T-cell (primary cell): ENCODE measurements around the gene LRRN4CL. TPM values are rescaled to one million over a fixed set of nuclear protein-coding genes. Genes with fewer than 3 reads are reported as not detected.
"Not testable (repeated sequence)": the region's sequence is repeated elsewhere in the genome, so short reads cannot be mapped to it uniquely, and the experiment has no call there.

Source experiments
- ATAC-seq, 4 experiments: fragments of 200-7000 bp in 3 of 4; fragments of 150-1000 bp in 1 of 4; cut with Tn5 transposase; replicated peaks in 1 of 4; 1 replicate in 3 of 4; 2 replicates in 1 of 4; pipeline ENCODE4 v1.10.0; 2021; ENCODE audit warnings: moderate library complexity in 3 of 4, mild to moderate bottlenecking in 2 of 4, moderate number of reproducible peaks in 1 of 4
- CTCF ChIA-PET, 2 donors: fragments of 300-600 bp; sonication (Branson Sonifier 250); formaldehyde crosslinking; loops; one replicate each; lab custom pipeline; 2022; ENCODE audit warnings: antibody characterized with exemption in 2 of 2; lab: Charles Lee
- POLR2A ChIA-PET, 2 donors: fragments of 300-600 bp; sonication (Branson Sonifier 250); formaldehyde crosslinking; loops; one replicate each; lab custom pipeline; 2022; ENCODE audit warnings: antibody characterized with exemption in 2 of 2; lab: Charles Lee
- DNase-seq, 35 experiments: peaks; one replicate each; pipeline versions ENCODE4 v3.0.0 to v3.0.0-alpha.2; 2013 to 2023
- H3K27ac ChIP-seq: one replicate; pipeline ENCODE4 v1.5.1; 2013; ENCODE audit warnings: low read length
- H3K27me3 ChIP-seq, 2 experiments: replicated peaks in 1 of 2; 1 replicate in 1 of 2; 2 replicates in 1 of 2; pipeline versions ENCODE4 v1.6.1 to v1.7.0; 2013; ENCODE audit warnings: low read length in 1 of 2, mixed read lengths in 1 of 2; ENCODE audit not compliant: control insufficient read depth in 2 of 2, insufficient read depth in 2 of 2; ENCODE audit errors: extremely low read depth in 1 of 2
- H3K36me3 ChIP-seq, 2 donors: 1 replicate in 1 of 2; 2 replicates in 1 of 2; pipeline versions ENCODE4 v1.6.1 to v1.7.0; 2013; ENCODE audit warnings: low read length in 1 of 2; ENCODE audit not compliant: control insufficient read depth in 2 of 2, insufficient read depth in 1 of 2; ENCODE audit errors: extremely low read depth in 1 of 2
- H3K4me1 ChIP-seq, 2 experiments: 1 replicate in 1 of 2; 2 replicates in 1 of 2; pipeline versions ENCODE4 v1.6.1 to v1.7.0; 2013; ENCODE audit warnings: low read length in 2 of 2, mixed read lengths in 1 of 2; ENCODE audit not compliant: insufficient read depth in 2 of 2, control insufficient read depth in 1 of 2; ENCODE audit errors: extremely low read depth in 1 of 2
- H3K4me3 ChIP-seq, 2 donors: 1 replicate in 1 of 2; 2 replicates in 1 of 2; pipeline versions ENCODE4 v1.5.1 to v1.7.0; 2013; ENCODE audit warnings: mild to moderate bottlenecking in 2 of 2, low read length in 1 of 2, moderate library complexity in 1 of 2; ENCODE audit not compliant: control insufficient read depth in 1 of 2; ENCODE audit errors: extremely low read depth in 1 of 2
- H3K9me3 ChIP-seq: 2 replicates; pipeline ENCODE4 v1.7.0; 2013
- H3K27ac Mint-ChIP-seq, 2 donors: one replicate each; pipeline ENCODE4 v1.8.0; 2020 to 2021; ENCODE audit warnings: mild to moderate bottlenecking in 2 of 2, mixed read lengths in 2 of 2
- H3K27me3 Mint-ChIP-seq, 2 donors: one replicate each; pipeline ENCODE4 v1.8.0; 2021 to 2022; ENCODE audit warnings: mixed read lengths in 2 of 2
- H3K36me3 Mint-ChIP-seq: one replicate; pipeline ENCODE4 v1.8.0; 2021; ENCODE audit warnings: mixed read lengths
- H3K4me1 Mint-ChIP-seq, 3 donors: one replicate each; pipeline ENCODE4 v1.8.0; 2020 to 2022; ENCODE audit warnings: mixed read lengths in 3 of 3, mild to moderate bottlenecking in 1 of 3
- H3K4me3 Mint-ChIP-seq, 3 donors: one replicate each; pipeline ENCODE4 v1.8.0; 2020 to 2022; ENCODE audit warnings: mild to moderate bottlenecking in 3 of 3, mixed read lengths in 3 of 3, moderate library complexity in 3 of 3
- H3K9me3 Mint-ChIP-seq, 3 donors: one replicate each; pipeline ENCODE4 v1.8.0; 2020 to 2022; ENCODE audit warnings: mixed read lengths in 3 of 3
- WGBS: methylation state at CpG from one replicate; pipeline ENCODE4 v1.1.5; 2013; ENCODE audit warnings: missing lambda C conversion rate; ENCODE audit not compliant: insufficient coverage; 5-methylcytosine and 5-hydroxymethylcytosine counted together
- total RNA-seq, 35 experiments: library from RNA in 6 of 35; stranded (reverse) in 6 of 35; fragments of 120-200 nt in 1 of 35; gene quantifications; one replicate each; pipeline versions ENCODE4 v1.2.1 to v1.2.4 and lab custom pipeline; 2013 to 2026

The LRRN4CL gene
- total RNA-seq, 5 donors from 2014 or later (not counting 1 experiment from before 2014, with no cell fraction given): 0.14 to 0.29 (median 0.19) TPM; not detected in 1

- not testable (repeated sequence) for ATAC-seq, H3K27ac ChIP-seq, H3K4me1 Mint-ChIP-seq, H3K27ac Mint-ChIP-seq, H3K27me3 ChIP-seq, H3K4me3 Mint-ChIP-seq, H3K4me1 ChIP-seq, DNase-seq, H3K27me3 Mint-ChIP-seq, H3K9me3 ChIP-seq, H3K4me3 ChIP-seq, H3K9me3 Mint-ChIP-seq
- H3K36me3 ChIP-seq: peaks cover 18 to 27% of the 10 kb centered on the region in 2 donors
- peaks cover 24% of the 10 kb centered on the region for H3K36me3 Mint-ChIP-seq
- POLR2A ChIA-PET: interaction anchor here in 1 of 2 donors (0.6 to 0.8 kb wide), 2 partner anchors 23 to 146 kb away, joined by 3 to 5 read pairs; no protein-coding TSS in a partner anchor
- 100% methylated on average over 1 of the region's 4 CpGs for WGBS
- CTCF ChIA-PET: interaction anchor here (0.6 to 2.4 kb wide), 7 partner anchors 13 to 269 kb away, joined by 3 to 24 read pairs (median 6); partner anchors contain the start of genes TUT1 (in 1 of the 2) and UQCC3 (in 1 of the 2)
Measured at GRCh38 chr11:62693624-62694023, 4.3 kb upstream of the LRRN4CL start.

- WGBS: 100% methylated on average over 1 of the region's 1 CpG
- peaks cover 26% of the 10 kb centered on the region for H3K36me3 Mint-ChIP-seq
Measured at GRCh38 chr11:62688491-62688890, 839 bp downstream of the LRRN4CL start.

GRCh38 chr11:62687508-62688396 is 1.6 kb downstream of the LRRN4CL start:
- no peak overlapping the region for H3K27ac Mint-ChIP-seq
- Histone ChIP-seq H3K27me3 (peaks cover 2 to 17% of the 10 kb centered on the region in 2 experiments), H3K9me3 (no peaks in the 10 kb centered on the region), H3K27ac (no peak overlapping the region), H3K36me3 (peaks cover 13 to 27% of the 10 kb centered on the region in 2 donors), H3K4me3 (no peak overlapping the region), H3K4me1 (peaks cover 0 to 6% of the 10 kb centered on the region in 2 experiments)
- H3K36me3 Mint-ChIP-seq: peaks cover 23% of the 10 kb centered on the region
- CTCF ChIA-PET: no interaction called here
- ATAC-seq (peak in 1 of 4 experiments; percentile 9), DNase-seq (no peak)
- H3K4me3 Mint-ChIP-seq: no peak overlapping the region
- peaks cover 5 to 9% of the 10 kb centered on the region in 2 donors for H3K27me3 Mint-ChIP-seq
- no peaks in the 10 kb centered on the region for H3K9me3 Mint-ChIP-seq
- POLR2A ChIA-PET: no interaction called here
- WGBS: 54% methylated on average over 74 of the region's 74 CpGs
- no peaks in the 10 kb centered on the region for H3K4me1 Mint-ChIP-seq

More at GRCh38 chr11:62688491-62688890, 839 bp downstream of the LRRN4CL start:
- Mint-ChIP-seq H3K4me1 (no peaks in the 10 kb centered on the region), H3K9me3 (no peaks in the 10 kb centered on the region), H3K27me3 (peaks cover 5 to 9% of the 10 kb centered on the region in 2 donors), H3K4me3 (no peak overlapping the region), H3K27ac (no peak overlapping the region)
- DNase-seq: no peak
- Histone ChIP-seq H3K27me3 (peaks cover 2 to 17% of the 10 kb centered on the region in 2 experiments), H3K27ac (no peak overlapping the region), H3K36me3 (peaks cover 17 to 27% of the 10 kb centered on the region in 2 donors), H3K9me3 (no peaks in the 10 kb centered on the region), H3K4me3 (no peak overlapping the region), H3K4me1 (peaks cover 0 to 6% of the 10 kb centered on the region in 2 experiments)
- no peak for ATAC-seq
- CTCF ChIA-PET: interaction anchor here in 1 of 2 donors (0.6 kb wide), 1 partner anchor 12 kb away, joined by 3 read pairs; no protein-coding TSS in a partner anchor
- POLR2A ChIA-PET: no interaction called here

- no peak overlapping the region for H3K27ac Mint-ChIP-seq
- ATAC-seq (no peak), DNase-seq (no peak)
- Histone ChIP-seq H3K27me3 (peaks cover 0 to 8% of the 10 kb centered on the region in 2 experiments), H3K9me3 (no peaks in the 10 kb centered on the region), H3K4me1 (peaks cover 10 to 24% of the 10 kb centered on the region in 2 experiments), H3K4me3 (no peak overlapping the region), H3K27ac (no peak overlapping the region), H3K36me3 (peaks cover 0 to 6% of the 10 kb centered on the region in 2 donors)
- H3K4me1 Mint-ChIP-seq: peaks cover 22 to 24% (median 24%) of the 10 kb centered on the region in 3 donors
- no peaks in the 10 kb centered on the region for H3K9me3 Mint-ChIP-seq
- POLR2A ChIA-PET: no interaction called here
- H3K27me3 Mint-ChIP-seq: peaks cover 0 to 5% of the 10 kb centered on the region in 2 donors
- H3K4me3 Mint-ChIP-seq: no peak overlapping the region
- peaks cover 7% of the 10 kb centered on the region for H3K36me3 Mint-ChIP-seq
- CTCF ChIA-PET: interaction anchor here in 1 of 2 donors (0.6 kb wide), 1 partner anchor 19 kb away, joined by 3 read pairs; no protein-coding TSS in a partner anchor
- 84% methylated on average over 4 of the region's 7 CpGs for WGBS
Measured at GRCh38 chr11:62682518-62682917, 6.8 kb downstream of the LRRN4CL start.

- peak in 23 of 35 experiments; percentile 11 to 70 (median 29) for DNase-seq
- Mint-ChIP-seq H3K36me3 (peaks cover 20% of the 10 kb centered on the region), H3K4me1 (peaks cover 34 to 36% (median 36%) of the 10 kb centered on the region in 3 donors), H3K9me3 (no peaks in the 10 kb centered on the region), H3K4me3 (peak overlapping the region; percentile 49 to 53 (median 49)), H3K27me3 (no peaks in the 10 kb centered on the region), H3K27ac (peak overlapping the region; percentile 75 to 77)
- no peak overlapping the region for H3K4me3 ChIP-seq
- peak; percentile 74 to 81 (median 77) for ATAC-seq
- H3K4me1 ChIP-seq: peaks cover 12 to 25% of the 10 kb centered on the region in 2 experiments
- no peaks in the 10 kb centered on the region for H3K9me3 ChIP-seq
- WGBS: 55% methylated on average over 1 of the region's 4 CpGs
- no peaks in the 10 kb centered on the region for H3K27me3 ChIP-seq
- POLR2A ChIA-PET: interaction anchor here (0.6 to 1.7 kb wide), 5 partner anchors 9 to 112 kb away, joined by 3 to 21 read pairs (median 4); partner anchors contain the start of genes LBHD1 (in 2 of the 2), UQCC3 (in 2 of the 2), C11orf98 (in 1 of the 2) and CSKMT (in 1 of the 2)
- H3K27ac ChIP-seq: no peak overlapping the region
- H3K36me3 ChIP-seq: peaks cover 0 to 15% of the 10 kb centered on the region in 2 donors
- CTCF ChIA-PET: interaction anchor here (0.6 to 2.2 kb wide), 11 partner anchors 13 to 881 kb away, joined by 3 to 8 read pairs (median 3); partner anchors contain the start of genes C11orf98 (in 1 of the 2), CSKMT (in 1 of the 2), HNRNPUL2 (in 1 of the 2) and TUT1 (in 1 of the 2)
Measured at GRCh38 chr11:62680825-62681240, 8.5 kb downstream of the LRRN4CL start.
